GM12891 (cell line): ENCODE measurements around the gene RAPGEF5.

Source experiments
- POLR2A ChIP-seq: IDR thresholded peaks from 2 replicates; pipeline ENCODE4 v1.6.1; 2011; ENCODE audit warnings: low read depth, low read length, control low read depth
- POLR2AphosphoS5 ChIP-seq: IDR thresholded peaks from 2 replicates; pipeline ENCODE4 v1.6.1; 2011; ENCODE audit warnings: low read depth, low read length, control low read depth
- SPI1 ChIP-seq: IDR thresholded peaks from 2 replicates; pipeline ENCODE4 v1.6.1; 2011; ENCODE audit warnings: low read depth, low read length, control low read depth

DNA sequence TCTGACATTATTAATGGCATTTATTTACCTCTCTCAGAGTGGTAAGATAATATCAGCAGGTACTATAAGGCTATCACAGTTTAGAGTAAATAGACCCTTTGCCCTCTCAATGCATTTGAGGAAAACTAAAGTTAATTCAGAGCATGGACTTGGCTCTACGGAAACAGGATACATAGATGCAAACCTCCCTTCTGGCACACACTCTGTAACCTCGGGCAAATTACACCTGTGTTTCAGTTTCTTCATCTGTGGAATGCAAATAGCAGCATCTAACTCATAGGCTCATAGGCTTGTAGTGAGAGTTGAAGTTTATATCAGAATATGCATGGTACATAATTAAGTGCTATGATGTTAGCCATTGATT lies 5.6 kb downstream of the RAPGEF5 start:
- no peak for TF ChIP-seq POLR2A
- TF ChIP-seq POLR2AphosphoS5: no peak
- TF ChIP-seq SPI1: no peak
